OCI-LY3 (cell line): ENCODE data around the gene INF2.

Source experiments
- H2AFZ ChIP-seq: fragments of 200-600, 300-600 bp; shearing (Covaris generic); 2 replicates; pipeline ENCODE4 v1.6.0; 2014; ENCODE audit warnings: antibody characterized with exemption, low read depth, low read length
- H3K27ac ChIP-seq: fragments of 200-600, 300-600 bp; sonication (generic); 2 replicates; pipeline ENCODE4 v1.5.1; 2014; ENCODE audit warnings: mild to moderate bottlenecking, low read length, moderate library complexity, mixed read lengths
- H3K27me3 ChIP-seq: fragments of 200-600, 300-600 bp; sonication (generic); 2 replicates; pipeline ENCODE4 v1.6.1; 2014; ENCODE audit warnings: low read depth, low read length, mixed read lengths
- H3K36me3 ChIP-seq: fragments of 200-600, 300-600 bp; sonication (generic); replicated peaks from 2 replicates; pipeline ENCODE3; 2014; ENCODE audit warnings: low read depth, low read length, mixed read lengths
- H3K4me1 ChIP-seq: fragments of 300-600, 200-600 bp; sonication (generic); 2 replicates; pipeline ENCODE4 v1.6.1; 2014; ENCODE audit warnings: low read length, mixed read lengths
- H3K4me2 ChIP-seq: fragments of 200-600, 300-600 bp; sonication (generic); 2 replicates; pipeline ENCODE4 v1.6.1; 2014; ENCODE audit warnings: low read length, mixed read lengths
- H3K4me3 ChIP-seq: fragments of 300-600, 200-600 bp; sonication (generic); 2 replicates; pipeline ENCODE4 v1.5.1; 2014; ENCODE audit warnings: antibody characterized with exemption, mild to moderate bottlenecking, low read length, moderate library complexity
- H3K79me2 ChIP-seq: fragments of 300-600, 200-600 bp; shearing (Covaris generic); 2 replicates; pipeline ENCODE4 v1.6.1; 2014; ENCODE audit warnings: mild to moderate bottlenecking, low read length, mixed read lengths
- H3K9ac ChIP-seq: fragments of 300-600, 200-600 bp; shearing (Covaris generic); 2 replicates; pipeline ENCODE4 v1.6.0; 2014; ENCODE audit warnings: mild to moderate bottlenecking, low read length, moderate library complexity
- H3K9me3 ChIP-seq: fragments of 200-600, 300-600 bp; shearing (Covaris generic); 2 replicates; pipeline ENCODE4 v1.6.1; 2014; ENCODE audit warnings: low read length, mixed read lengths; ENCODE audit not compliant: insufficient read depth
- H4K20me1 ChIP-seq: fragments of 200-600, 300-600 bp; sonication (generic); 2 replicates; pipeline ENCODE4 v1.6.1; 2016; ENCODE audit warnings: low read length, mixed read lengths; ENCODE audit not compliant: insufficient read depth
- CTCF ChIP-seq: fragments of 200-600, 300-600 bp; sonication (generic); IDR thresholded peaks from 2 replicates; pipeline ENCODE4 v1.5.1; 2014; ENCODE audit warnings: antibody characterized with exemption, low read length, low read depth
- EZH2phosphoT487 ChIP-seq: fragments of 200-600 bp; shearing (Covaris generic); IDR thresholded peaks from 2 replicates; pipeline ENCODE4 v1.6.1; 2018; ENCODE audit warnings: antibody characterized with exemption, mixed run types, low read depth

INF2 gene

DNA sequence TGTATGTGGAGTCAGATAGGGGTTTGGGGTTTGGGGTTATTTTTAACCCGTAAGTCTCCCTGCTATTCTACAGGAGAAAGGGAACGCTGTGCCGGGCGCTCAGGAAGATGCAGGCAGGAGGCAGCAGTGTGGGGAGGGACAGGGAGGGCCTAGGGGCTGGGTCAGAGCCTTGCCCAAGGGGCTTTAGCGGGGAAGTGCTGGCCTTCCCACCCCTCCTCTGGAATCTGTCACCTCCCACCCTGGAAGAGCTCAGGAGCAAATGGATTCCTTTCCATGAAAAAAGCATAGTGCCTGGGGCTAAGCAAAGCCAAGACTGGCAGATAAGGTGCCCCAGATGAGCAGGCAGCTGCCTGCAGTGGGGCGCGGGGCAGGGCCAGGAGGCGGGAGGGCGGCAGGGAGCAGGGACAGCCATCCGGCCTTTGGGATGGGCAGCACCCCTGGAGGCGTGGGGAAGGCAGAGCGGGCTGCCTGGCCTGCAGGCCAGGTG is 7.3 kb upstream of the INF2 start:
- no peak overlapping the region for H3K27ac ChIP-seq
- no peaks in the 10 kb centered on the region for H4K20me1 ChIP-seq
- no peak overlapping the region for H3K4me2 ChIP-seq
- H3K4me3 ChIP-seq, result no peak overlapping the region
- H3K9me3 ChIP-seq, result no peaks in the 10 kb centered on the region
- peaks cover 44% of the 10 kb centered on the region for H3K4me1 ChIP-seq
- no peak overlapping the region for H2AFZ ChIP-seq
- H3K79me2 ChIP-seq, result no peaks in the 10 kb centered on the region
- TF ChIP-seq EZH2phosphoT487 (no peak), CTCF (no peak)
- H3K27me3 ChIP-seq, result peaks cover 14% of the 10 kb centered on the region; the same call in 1 of the 2 replicates
- no peak overlapping the region for H3K9ac ChIP-seq
- no peaks in the 10 kb centered on the region for H3K36me3 ChIP-seq

GRCh38 chr14:104683653-104684448 is 5.6 kb upstream of the INF2 start:
- no peak for TF ChIP-seq EZH2phosphoT487
- TF ChIP-seq CTCF, result no peak
- Histone ChIP-seq H3K4me3 (no peak overlapping the region), H3K9ac (no peak overlapping the region), H4K20me1 (no peaks in the 10 kb centered on the region), H2AFZ (no peak overlapping the region), H3K9me3 (no peaks in the 10 kb centered on the region), H3K27ac (no peak overlapping the region), H3K36me3 (no peaks in the 10 kb centered on the region), H3K4me1 (peaks cover 31% of the 10 kb centered on the region), H3K27me3 (peaks cover 14% of the 10 kb centered on the region; the same call in 1 of the 2 replicates), H3K79me2 (no peaks in the 10 kb centered on the region), H3K4me2 (no peak overlapping the region)

GRCh38 chr14:104684449-104684821 is 5.0 kb upstream of the INF2 start:
- no peak overlapping the region for H3K4me2 ChIP-seq
- TF ChIP-seq EZH2phosphoT487, result no peak
- TF ChIP-seq CTCF, result no peak
- no peaks in the 10 kb centered on the region for H3K79me2 ChIP-seq
- no peaks in the 10 kb centered on the region for H3K36me3 ChIP-seq
- H3K4me3 ChIP-seq, result no peak overlapping the region
- H4K20me1 ChIP-seq, result no peaks in the 10 kb centered on the region
- peaks cover 25% of the 10 kb centered on the region for H3K4me1 ChIP-seq
- no peak overlapping the region for H3K27ac ChIP-seq
- H3K9ac ChIP-seq, result no peak overlapping the region
- H3K9me3 ChIP-seq, result no peaks in the 10 kb centered on the region
- H2AFZ ChIP-seq, result no peak overlapping the region
- peaks cover 14% of the 10 kb centered on the region; the same call in 1 of the 2 replicates for H3K27me3 ChIP-seq

GRCh38 chr14:104685216-104685997 is 4.0 kb upstream of the INF2 start:
- Histone ChIP-seq H4K20me1 (no peaks in the 10 kb centered on the region), H3K79me2 (peaks cover 5% of the 10 kb centered on the region), H3K4me2 (no peak overlapping the region), H2AFZ (no peak overlapping the region), H3K36me3 (no peaks in the 10 kb centered on the region), H3K27me3 (peaks cover 14% of the 10 kb centered on the region; the same call in 1 of the 2 replicates), H3K27ac (no peak overlapping the region), H3K9me3 (no peaks in the 10 kb centered on the region), H3K4me3 (no peak overlapping the region), H3K9ac (no peak overlapping the region), H3K4me1 (peaks cover 17% of the 10 kb centered on the region)
- TF ChIP-seq EZH2phosphoT487 (no peak), CTCF (no peak)
